ENCODE measurements around the gene RASIP1. TPM values are rescaled to one million over a fixed set of nuclear protein-coding genes. Genes with fewer than 3 reads are reported as not detected.

RASIP1 gene
- total and polyA plus RNA-seq, 10 donors = 15.1 to 78.1 (median 40.9) TPM

- no peak for TF ChIP-seq CTCF (IDR thresholded peaks at IDR 0.05 in 8 of 11, conservative IDR thresholded peaks at IDR 0.05 in 3 of 11)
- no peak for TF ChIP-seq POLR2AphosphoS5 (IDR thresholded peaks at IDR 0.05)
- TF ChIP-seq POLR2A (IDR thresholded peaks at IDR 0.05) = no peak
- peak; percentile 37 for DNase-seq
- H3K4me3 ChIP-seq = no peak overlapping the region
- H3K4me1 ChIP-seq = peaks cover 7 to 19% (median 13%) of the 10 kb centered on the region in 6 donors
- WGBS, 5 donors = 53 to 83% (median 72%) methylated on average over 4 of the region's 4 CpGs
- intact Hi-C loops (cut with DNase I; ENCODE audit: low total_unique reads) = no loop called here
- H3K27ac ChIP-seq = no peak overlapping the region
- no peaks in the 10 kb centered on the region for H3K9me3 ChIP-seq
- H3K27me3 ChIP-seq (replicated peaks in 1 of 7) = no peaks in the 10 kb centered on the region
- no peaks in the 10 kb centered on the region for H3K36me3 ChIP-seq
Observed at GRCh38 chr19:48678201-48678600, 62.2 kb downstream of the RASIP1 start.

- TF ChIP-seq POLR2A (IDR thresholded peaks at IDR 0.05) = no peak
- no peak for TF ChIP-seq CTCF (IDR thresholded peaks at IDR 0.05 in 8 of 11, conservative IDR thresholded peaks at IDR 0.05 in 3 of 11)
- TF ChIP-seq POLR2AphosphoS5 (IDR thresholded peaks at IDR 0.05) = no peak
Observed at GRCh38 chr19:48676887-48677286, 63.5 kb downstream of the RASIP1 start.

GRCh38 chr19:48676487-48676886 is 63.9 kb downstream of the RASIP1 start:
- TF ChIP-seq POLR2A (IDR thresholded peaks at IDR 0.05) (no peak), CTCF (IDR thresholded peaks at IDR 0.05 in 8 of 11, conservative IDR thresholded peaks at IDR 0.05 in 3 of 11) (no peak), POLR2AphosphoS5 (IDR thresholded peaks at IDR 0.05) (no peak)
- intact Hi-C loops (cut with DNase I; ENCODE audit: low total_unique reads) = no loop called here
- Histone ChIP-seq H3K4me3 (no peak overlapping the region), H3K4me1 (peaks cover 7 to 19% (median 13%) of the 10 kb centered on the region in 6 donors), H3K9me3 (no peaks in the 10 kb centered on the region), H3K36me3 (no peaks in the 10 kb centered on the region), H3K27me3 (replicated peaks in 1 of 7) (no peaks in the 10 kb centered on the region), H3K27ac (no peak overlapping the region)
- 88 to 92% (median 89%) methylated on average over 16 to 17 of the region's 17 CpGs for WGBS, 5 donors
- DNase-seq = no peak

More at GRCh38 chr19:48676887-48677286, 63.5 kb downstream of the RASIP1 start:
- intact Hi-C loops (cut with DNase I; ENCODE audit: low total_unique reads) = no loop called here
- Histone ChIP-seq H3K36me3 (no peaks in the 10 kb centered on the region), H3K4me1 (peaks cover 7 to 19% (median 13%) of the 10 kb centered on the region in 6 donors), H3K9me3 (no peaks in the 10 kb centered on the region), H3K27ac (no peak overlapping the region), H3K27me3 (replicated peaks in 1 of 7) (no peaks in the 10 kb centered on the region), H3K4me3 (no peak overlapping the region)
- WGBS, 5 donors = 85 to 93% (median 88%) methylated on average over 13 of the region's 13 CpGs
- peak; percentile 18 for DNase-seq

GRCh38 chr19:48674921-48675824 is 65.2 kb downstream of the RASIP1 start:
- no peaks in the 10 kb centered on the region for H3K36me3 ChIP-seq
- peak overlapping the region; percentile 6 to 77 (median 64) for H3K27ac ChIP-seq
- H3K4me1 ChIP-seq = peaks cover 7 to 19% (median 13%) of the 10 kb centered on the region in 6 donors
- H3K9me3 ChIP-seq = no peaks in the 10 kb centered on the region
- 30 to 42% (median 36%) methylated on average over 24 to 28 of the region's 28 CpGs for WGBS, 5 donors
- TF ChIP-seq POLR2AphosphoS5 (IDR thresholded peaks at IDR 0.05) (peak; percentile 53 to 80 (median 72)), POLR2A (IDR thresholded peaks at IDR 0.05) (no peak), CTCF (IDR thresholded peaks at IDR 0.05 in 8 of 11, conservative IDR thresholded peaks at IDR 0.05 in 3 of 11) (peak; percentile 64 to 93 (median 89))
- peak; percentile 89 for DNase-seq
- H3K27me3 ChIP-seq (replicated peaks in 1 of 7) = no peaks in the 10 kb centered on the region
- intact Hi-C loops (cut with DNase I; ENCODE audit: low total_unique reads) = no loop called here
- no peak overlapping the region for H3K4me3 ChIP-seq

Data from spleen (tissue), 11 donors.